ENCODE data around the gene AGBL2. TPM values are rescaled to one million over a fixed set of nuclear protein-coding genes. Genes with fewer than 3 reads are reported as not detected.
"Not testable (repeated sequence)": the region's sequence is repeated elsewhere in the genome, so short reads cannot be mapped to it uniquely, and the experiment has no call there.

The AGBL2 gene
- 1 to 10 TPM; 1.3 to 2.2 TPM for total RNA-seq

GRCh38 chr11:47715082-47715669, at the start of gene AGBL2:
AGBL2 (minus strand) TSS chr11:47715369; CDS start chr11:47714650, 719 bp downstream.
- no peaks in the 10 kb centered on the region for H3K27me3 Mint-ChIP-seq (ENCODE audit: low read depth)
- CTCF ChIA-PET = interaction anchor here (0.8 to 1.5 kb wide), 3 partner anchors 10 to 135 kb away, joined by 3 to 4 read pairs (median 4); partner anchors contain the start of gene NUP160
- peaks cover 16% of the 10 kb centered on the region for H3K4me1 Mint-ChIP-seq (ENCODE audit: low read depth)
- peaks cover 12% of the 10 kb centered on the region for H3K36me3 Mint-ChIP-seq (ENCODE audit: low read depth)
- DNase-seq = peak; percentile 87
- intact Hi-C loops (cut with micrococcal nuclease) = loop anchor here (1.0 to 2.0 kb wide), 5 partner anchors 52 to 289 kb away; partner anchors contain the start of genes FNBP4, KBTBD4, MTCH2 and NDUFS3
- no peaks in the 10 kb centered on the region for H3K9me3 Mint-ChIP-seq
- peak within 1 kb of the TSS; percentile 91 for H3K4me3 Mint-ChIP-seq
- peak within 1 kb of the TSS; percentile 94 for H3K27ac Mint-ChIP-seq

DNA sequence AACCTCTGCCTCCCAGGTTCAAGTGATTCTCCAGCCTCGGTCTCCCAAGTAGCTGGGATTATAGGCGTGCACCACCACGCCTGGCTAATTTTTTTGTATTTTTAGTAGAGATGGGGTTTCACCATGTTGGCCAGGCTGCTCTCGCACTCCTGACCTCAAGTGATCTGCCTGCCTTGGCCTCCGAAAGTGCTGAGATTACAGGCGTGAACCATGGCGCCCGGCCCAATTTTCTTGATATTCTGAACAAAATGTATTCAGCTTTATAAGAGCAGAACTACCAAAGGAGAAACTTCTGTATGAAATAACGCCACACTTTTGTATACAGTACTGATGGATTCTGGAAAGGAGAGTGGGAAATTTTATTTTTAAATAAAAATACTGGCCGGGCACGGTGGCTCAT, 44.1 kb upstream of the AGBL2 start:
- H3K27ac Mint-ChIP-seq; H3K27me3 Mint-ChIP-seq (ENCODE audit: low read depth); H3K9me3 Mint-ChIP-seq; intact Hi-C loops (cut with micrococcal nuclease); DNase-seq; H3K4me3 Mint-ChIP-seq; H3K4me1 Mint-ChIP-seq (ENCODE audit: low read depth): not testable (repeated sequence)
- H3K36me3 Mint-ChIP-seq (ENCODE audit: low read depth) = peaks cover 47% of the 10 kb centered on the region
- CTCF ChIA-PET = interaction anchor here (0.6 to 1.7 kb wide), 2 partner anchors 9 to 19 kb away, joined by 3 read pairs; no protein-coding TSS in a partner anchor

- Mint-ChIP-seq H3K4me1 (ENCODE audit: low read depth) (peaks cover 10% of the 10 kb centered on the region), H3K27ac (no peak overlapping the region), H3K9me3 (no peaks in the 10 kb centered on the region), H3K4me3 (no peak overlapping the region), H3K36me3 (ENCODE audit: low read depth) (peaks cover 51% of the 10 kb centered on the region), H3K27me3 (ENCODE audit: low read depth) (no peaks in the 10 kb centered on the region)
- CTCF ChIA-PET = interaction anchor here (1.0 kb wide), 1 partner anchor 34 kb away, joined by 3 read pairs; no protein-coding TSS in a partner anchor
- intact Hi-C loops (cut with micrococcal nuclease) = no loop called here
- DNase-seq = no peak
These were observed 41.0 kb upstream of the AGBL2 start for GRCh38 chr11:47756208-47756607.

- Mint-ChIP-seq H3K27me3 (ENCODE audit: low read depth) (no peaks in the 10 kb centered on the region), H3K9me3 (no peaks in the 10 kb centered on the region), H3K27ac (peak overlapping the region; percentile 22), H3K36me3 (ENCODE audit: low read depth) (peaks cover 44% of the 10 kb centered on the region), H3K4me3 (no peak overlapping the region), H3K4me1 (ENCODE audit: low read depth) (peaks cover 9% of the 10 kb centered on the region)
- CTCF ChIA-PET = no interaction called here
- intact Hi-C loops (cut with micrococcal nuclease) = no loop called here
- DNase-seq = no peak
These were observed 35.6 kb upstream of the AGBL2 start for GRCh38 chr11:47750725-47751124.

DNA sequence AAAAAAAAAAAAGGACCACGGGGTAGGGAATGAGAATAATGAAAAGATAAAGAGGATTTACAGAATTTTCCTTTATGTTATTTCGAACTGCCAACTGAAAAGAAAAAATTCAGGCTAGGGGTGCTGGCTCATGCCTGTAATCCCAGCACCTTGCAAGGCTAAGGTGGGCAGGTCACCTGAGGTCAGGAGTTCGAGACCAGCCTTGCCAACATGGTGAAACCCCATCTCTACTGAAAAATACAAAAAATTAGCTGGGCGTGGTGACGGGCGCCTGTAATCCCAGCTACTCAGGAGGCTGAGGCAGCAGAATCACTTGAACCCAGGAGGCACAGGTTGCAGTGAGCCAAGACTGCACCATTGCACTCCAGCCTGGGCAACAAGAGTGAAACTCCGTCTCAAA, 27.3 kb upstream of the AGBL2 start:
- CTCF ChIA-PET = interaction anchor here (0.6 kb wide), 1 partner anchor 13 kb away, joined by 3 read pairs; no protein-coding TSS in a partner anchor
- H3K9me3 Mint-ChIP-seq; H3K4me1 Mint-ChIP-seq (ENCODE audit: low read depth); H3K27ac Mint-ChIP-seq; H3K4me3 Mint-ChIP-seq; DNase-seq; intact Hi-C loops (cut with micrococcal nuclease); H3K27me3 Mint-ChIP-seq (ENCODE audit: low read depth): not testable (repeated sequence)
- H3K36me3 Mint-ChIP-seq (ENCODE audit: low read depth) = peaks cover 32% of the 10 kb centered on the region

DNA sequence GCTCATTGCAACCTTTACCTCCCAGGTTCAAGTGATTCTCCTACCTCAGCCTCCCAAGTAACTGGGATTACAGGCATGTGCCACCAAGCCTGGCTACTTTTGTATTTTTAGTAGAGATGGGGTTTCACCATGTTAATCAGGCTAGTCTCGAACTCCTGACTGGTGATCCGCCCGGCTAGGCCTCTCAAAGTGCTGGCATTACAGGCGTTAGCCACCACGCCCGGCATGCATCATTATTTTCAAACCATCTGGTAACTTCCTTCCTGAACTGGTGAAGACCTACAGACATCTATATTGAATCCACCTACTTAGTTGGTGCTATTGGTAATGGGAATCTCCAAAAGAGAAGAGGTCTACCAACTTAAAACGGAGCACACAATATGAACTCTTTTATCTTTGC, 22.6 kb upstream of the AGBL2 start:
- H3K36me3 Mint-ChIP-seq (ENCODE audit: low read depth) = peaks cover 36% of the 10 kb centered on the region
- intact Hi-C loops (cut with micrococcal nuclease); H3K9me3 Mint-ChIP-seq; H3K27ac Mint-ChIP-seq; DNase-seq; CTCF ChIA-PET; H3K4me3 Mint-ChIP-seq; H3K4me1 Mint-ChIP-seq (ENCODE audit: low read depth); H3K27me3 Mint-ChIP-seq (ENCODE audit: low read depth): not testable (repeated sequence)

DNA sequence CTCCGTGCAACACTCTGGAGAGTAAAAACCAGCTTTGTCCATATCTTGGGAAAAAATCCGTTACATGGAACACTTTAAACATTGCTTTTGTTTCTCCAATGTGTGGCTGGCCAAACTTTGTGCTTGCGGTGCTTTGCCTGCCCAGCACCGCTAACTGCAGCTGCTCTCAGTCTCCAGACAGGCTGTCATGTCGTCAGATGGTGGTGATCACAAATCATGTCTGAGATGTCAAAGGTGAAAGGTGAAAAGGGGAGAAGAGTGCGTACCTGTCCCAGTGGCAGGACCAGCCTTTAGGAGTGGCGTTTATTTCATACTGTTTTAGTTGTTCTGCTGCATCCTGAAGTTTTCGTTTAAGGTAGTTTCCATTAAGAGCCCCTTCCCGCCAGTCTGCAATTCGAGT, 17.1 kb upstream of the AGBL2 start:
- DNase-seq = no peak
- H3K27me3 Mint-ChIP-seq (ENCODE audit: low read depth) = no peaks in the 10 kb centered on the region
- H3K4me3 Mint-ChIP-seq = no peak overlapping the region
- intact Hi-C loops (cut with micrococcal nuclease) = no loop called here
- CTCF ChIA-PET = no interaction called here
- H3K4me1 Mint-ChIP-seq (ENCODE audit: low read depth) = no peaks in the 10 kb centered on the region
- peak overlapping the region; percentile 0 for H3K27ac Mint-ChIP-seq
- peaks cover 55% of the 10 kb centered on the region for H3K36me3 Mint-ChIP-seq (ENCODE audit: low read depth)
- H3K9me3 Mint-ChIP-seq = no peaks in the 10 kb centered on the region

DNA sequence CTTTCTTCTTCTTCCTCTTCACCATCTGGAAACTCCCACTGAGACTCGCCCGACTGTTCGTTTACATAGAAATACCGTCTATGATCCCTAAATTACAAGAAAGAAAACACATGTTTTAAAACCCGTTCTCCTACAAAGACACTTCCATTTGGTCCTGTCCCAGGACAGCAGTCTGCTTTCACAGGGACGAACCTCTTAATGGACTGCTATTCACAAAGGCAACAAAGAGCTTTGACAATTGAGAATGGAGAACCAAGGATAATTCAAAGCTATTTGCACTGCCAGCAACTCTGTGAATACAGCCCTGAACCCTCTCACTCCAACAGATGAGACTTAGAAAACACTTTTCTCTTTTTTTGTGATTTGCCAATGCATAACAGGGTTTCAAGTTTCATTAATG, 16.3 kb upstream of the AGBL2 start:
- H3K27ac Mint-ChIP-seq = no peak overlapping the region
- no peaks in the 10 kb centered on the region for H3K27me3 Mint-ChIP-seq (ENCODE audit: low read depth)
- H3K4me3 Mint-ChIP-seq = no peak overlapping the region
- DNase-seq = no peak
- no peaks in the 10 kb centered on the region for H3K4me1 Mint-ChIP-seq (ENCODE audit: low read depth)
- H3K36me3 Mint-ChIP-seq (ENCODE audit: low read depth) = peaks cover 53% of the 10 kb centered on the region
- H3K9me3 Mint-ChIP-seq = no peaks in the 10 kb centered on the region
- CTCF ChIA-PET = interaction anchor here (0.7 kb wide), 1 partner anchor 30 kb away, joined by 4 read pairs; no protein-coding TSS in a partner anchor
- intact Hi-C loops (cut with micrococcal nuclease) = no loop called here

DNA sequence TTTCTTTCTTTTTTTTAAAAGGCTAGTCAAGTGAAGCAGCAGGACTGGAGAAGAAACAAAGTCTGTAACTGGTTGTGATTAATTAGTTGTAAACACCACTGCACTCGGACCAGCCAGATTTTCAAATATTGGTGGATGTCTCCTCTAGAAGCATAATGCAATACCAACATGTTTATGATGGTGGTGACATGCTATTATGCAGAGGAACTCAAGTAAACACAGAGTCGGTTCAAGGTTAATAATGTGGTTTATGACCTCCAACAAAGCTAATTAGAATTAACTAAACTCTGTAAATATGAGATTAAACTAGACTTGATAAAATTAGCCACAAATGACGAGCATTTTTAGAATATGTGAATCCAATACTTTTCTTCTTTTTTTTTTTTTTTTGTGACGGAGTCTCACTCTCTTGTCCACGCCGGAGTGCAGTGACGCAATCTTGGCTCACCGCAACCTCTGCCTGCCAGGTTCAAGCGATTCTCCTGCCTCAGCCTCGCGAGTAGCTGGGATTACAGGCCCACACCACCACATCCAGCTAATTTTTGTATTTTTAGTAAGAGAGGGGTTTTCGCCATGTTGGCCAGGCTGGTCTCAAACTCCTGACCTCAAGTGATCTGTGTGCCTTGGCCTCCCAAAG, 11.8 kb upstream of the AGBL2 start:
- H3K4me3 Mint-ChIP-seq = no peak overlapping the region
- no peak for DNase-seq
- no peaks in the 10 kb centered on the region for H3K27me3 Mint-ChIP-seq (ENCODE audit: low read depth)
- H3K27ac Mint-ChIP-seq = no peak overlapping the region
- CTCF ChIA-PET = interaction anchor here (0.6 kb wide), 3 partner anchors 35 to 328 kb away, joined by 3 to 4 read pairs (median 3); no protein-coding TSS in a partner anchor
- no peaks in the 10 kb centered on the region for H3K4me1 Mint-ChIP-seq (ENCODE audit: low read depth)
- intact Hi-C loops (cut with micrococcal nuclease) = no loop called here
- peaks cover 51% of the 10 kb centered on the region for H3K36me3 Mint-ChIP-seq (ENCODE audit: low read depth)
- H3K9me3 Mint-ChIP-seq = no peaks in the 10 kb centered on the region

DNA sequence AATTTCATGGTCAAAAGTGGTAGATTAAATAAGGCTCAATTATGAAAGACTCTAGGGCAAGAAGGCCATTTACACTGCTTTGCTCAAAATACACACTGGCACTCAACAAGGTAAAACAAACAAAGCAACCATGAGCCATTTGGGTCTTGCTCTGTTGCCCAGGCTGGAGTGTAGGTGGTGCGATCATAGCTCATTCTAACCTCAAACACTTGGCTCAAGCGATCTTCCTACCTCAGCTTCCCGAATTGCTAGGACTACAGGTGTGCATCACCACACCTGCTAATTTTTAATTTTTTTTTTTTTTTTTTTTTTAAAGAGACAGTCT, 10.9 kb upstream of the AGBL2 start:
- H3K27me3 Mint-ChIP-seq (ENCODE audit: low read depth) = no peaks in the 10 kb centered on the region
- no peaks in the 10 kb centered on the region for H3K9me3 Mint-ChIP-seq
- CTCF ChIA-PET = interaction anchor here (0.5 kb wide), 1 partner anchor 159 kb away, joined by 4 read pairs; no protein-coding TSS in a partner anchor
- H3K4me1 Mint-ChIP-seq (ENCODE audit: low read depth) = no peaks in the 10 kb centered on the region
- H3K4me3 Mint-ChIP-seq = no peak overlapping the region
- intact Hi-C loops (cut with micrococcal nuclease) = no loop called here
- no peak for DNase-seq
- peak overlapping the region; percentile 55 for H3K27ac Mint-ChIP-seq
- H3K36me3 Mint-ChIP-seq (ENCODE audit: low read depth) = peaks cover 43% of the 10 kb centered on the region

DNA sequence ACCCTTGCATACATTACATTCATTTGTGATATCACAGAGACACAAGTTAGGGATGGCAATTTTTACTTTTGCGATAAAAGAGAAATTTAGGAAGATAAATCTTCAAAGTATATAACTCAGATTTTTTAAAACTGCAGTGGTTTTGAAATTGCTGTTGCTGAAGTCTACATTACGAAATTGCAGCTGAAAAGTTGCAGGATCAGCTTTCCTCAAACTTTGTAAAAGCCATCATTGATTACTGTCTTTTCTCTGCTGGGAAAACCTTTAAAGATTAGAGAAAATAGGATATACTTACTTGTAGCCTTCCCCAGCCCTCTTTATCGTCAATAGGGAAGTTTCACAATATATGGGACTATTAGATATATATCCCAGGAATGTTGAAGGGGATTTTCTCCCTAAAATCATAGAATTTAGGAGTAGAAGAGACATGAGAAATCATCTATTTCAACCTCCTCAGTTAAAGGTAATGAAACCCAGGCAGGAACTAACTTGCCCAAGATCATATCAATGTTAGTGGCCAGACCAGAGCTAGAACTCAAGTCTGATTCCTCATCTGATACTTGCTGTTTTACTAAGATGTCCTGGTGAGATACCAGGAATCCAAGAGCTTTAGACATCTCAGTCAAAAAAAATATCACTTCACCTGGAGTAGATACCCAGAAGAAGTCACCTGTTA, 10.4 kb upstream of the AGBL2 start:
- intact Hi-C loops (cut with micrococcal nuclease) = no loop called here

DNA sequence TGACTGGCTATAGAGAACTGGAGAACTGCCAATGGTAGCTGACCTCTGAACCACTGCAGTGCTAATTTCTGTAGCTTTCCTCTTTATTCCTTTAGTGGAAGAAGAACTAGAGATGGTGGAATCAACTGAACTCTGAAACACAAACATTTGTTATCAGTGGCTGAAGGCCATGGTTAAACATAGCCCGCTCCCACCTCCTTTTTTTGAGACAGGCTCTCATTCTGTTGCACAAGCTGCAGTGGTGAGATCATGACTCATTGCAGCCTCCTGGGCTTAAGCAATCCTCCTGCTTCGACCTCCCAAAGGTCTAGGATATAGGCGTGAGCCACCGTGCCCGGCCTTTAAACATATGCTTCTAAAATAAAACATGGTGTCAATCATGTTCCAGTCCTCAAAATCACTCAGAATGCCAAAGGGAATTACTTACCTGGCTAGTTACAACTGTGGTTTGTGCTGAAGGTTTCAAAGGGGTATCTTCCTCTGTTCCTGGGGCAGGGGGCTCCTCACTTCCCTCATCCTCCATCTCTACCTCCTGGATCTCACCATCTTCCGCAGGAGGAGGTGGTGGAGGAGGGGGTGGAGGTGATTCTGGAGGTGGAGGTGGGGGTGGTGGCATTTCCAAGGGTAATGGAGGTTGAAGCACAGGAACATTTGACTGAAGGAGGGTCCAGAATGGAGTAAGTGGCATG, 9.0 kb upstream of the AGBL2 start:
- intact Hi-C loops (cut with micrococcal nuclease) = no loop called here
- peak overlapping the region; percentile 32 for H3K27ac Mint-ChIP-seq
- H3K36me3 Mint-ChIP-seq (ENCODE audit: low read depth) = peaks cover 44% of the 10 kb centered on the region
- no peak for DNase-seq
- no peaks in the 10 kb centered on the region for H3K27me3 Mint-ChIP-seq (ENCODE audit: low read depth)
- no peak overlapping the region for H3K4me3 Mint-ChIP-seq
- CTCF ChIA-PET = no interaction called here
- H3K4me1 Mint-ChIP-seq (ENCODE audit: low read depth) = no peaks in the 10 kb centered on the region
- H3K9me3 Mint-ChIP-seq = no peaks in the 10 kb centered on the region

More for the DNA sequence above, 10.4 kb upstream of the AGBL2 start:
- Mint-ChIP-seq H3K36me3 (ENCODE audit: low read depth) (peaks cover 43% of the 10 kb centered on the region), H3K9me3 (no peaks in the 10 kb centered on the region), H3K4me3 (no peak overlapping the region), H3K4me1 (ENCODE audit: low read depth) (no peaks in the 10 kb centered on the region), H3K27ac (peak overlapping the region; percentile 55), H3K27me3 (ENCODE audit: low read depth) (no peaks in the 10 kb centered on the region)
- CTCF ChIA-PET = interaction anchor here (0.5 kb wide), 1 partner anchor 158 kb away, joined by 4 read pairs; no protein-coding TSS in a partner anchor
- DNase-seq = no peak
